Measurements from ENCODE around the gene ALDOA. TPM values are rescaled to one million over a fixed set of nuclear protein-coding genes. Genes with fewer than 3 reads are reported as not detected.
A peak's percentile ranks its signal among the peaks of the same experiment; 100 is the strongest.

Gene ALDOA
- total RNA-seq, 2 donors from 2014 or later: 569 to 841 TPM

- peak overlapping the region; percentile 98 to 100 for H3K27ac ChIP-seq
- TF ChIP-seq, protein P1, sequence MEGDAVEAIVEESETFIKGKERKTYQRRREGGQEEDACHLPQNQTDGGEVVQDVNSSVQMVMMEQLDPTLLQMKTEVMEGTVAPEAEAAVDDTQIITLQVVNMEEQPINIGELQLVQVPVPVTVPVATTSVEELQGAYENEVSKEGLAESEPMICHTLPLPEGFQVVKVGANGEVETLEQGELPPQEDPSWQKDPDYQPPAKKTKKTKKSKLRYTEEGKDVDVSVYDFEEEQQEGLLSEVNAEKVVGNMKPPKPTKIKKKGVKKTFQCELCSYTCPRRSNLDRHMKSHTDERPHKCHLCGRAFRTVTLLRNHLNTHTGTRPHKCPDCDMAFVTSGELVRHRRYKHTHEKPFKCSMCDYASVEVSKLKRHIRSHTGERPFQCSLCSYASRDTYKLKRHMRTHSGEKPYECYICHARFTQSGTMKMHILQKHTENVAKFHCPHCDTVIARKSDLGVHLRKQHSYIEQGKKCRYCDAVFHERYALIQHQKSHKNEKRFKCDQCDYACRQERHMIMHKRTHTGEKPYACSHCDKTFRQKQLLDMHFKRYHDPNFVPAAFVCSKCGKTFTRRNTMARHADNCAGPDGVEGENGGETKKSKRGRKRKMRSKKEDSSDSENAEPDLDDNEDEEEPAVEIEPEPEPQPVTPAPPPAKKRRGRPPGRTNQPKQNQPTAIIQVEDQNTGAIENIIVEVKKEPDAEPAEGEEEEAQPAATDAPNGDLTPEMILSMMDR (IDR thresholded peaks at IDR 0.05): no peak
- peaks cover 42% of the 10 kb centered on the region for H3K36me3 ChIP-seq
- no peaks in the 10 kb centered on the region for H3K9me3 ChIP-seq
- ATAC-seq (ENCODE audit: insufficient number of reproducible peaks, low FRiP score, low read depth) (peak; percentile 8), DNase-seq (ENCODE audit: low spot score) (no peak)
- H3K4me3 ChIP-seq: peak overlapping the region; percentile 81
- peaks cover 31 to 59% of the 10 kb centered on the region in 2 donors for H3K4me1 ChIP-seq (ENCODE audit: control insufficient read depth in 1 of 2, low read depth in 2 of 2)
- no peaks in the 10 kb centered on the region for H3K27me3 ChIP-seq (replicated peaks; ENCODE audit: insufficient read depth)
Observed at GRCh38 chr16:30065943-30066760, 592 bp downstream of the ALDOA start.

DNA sequence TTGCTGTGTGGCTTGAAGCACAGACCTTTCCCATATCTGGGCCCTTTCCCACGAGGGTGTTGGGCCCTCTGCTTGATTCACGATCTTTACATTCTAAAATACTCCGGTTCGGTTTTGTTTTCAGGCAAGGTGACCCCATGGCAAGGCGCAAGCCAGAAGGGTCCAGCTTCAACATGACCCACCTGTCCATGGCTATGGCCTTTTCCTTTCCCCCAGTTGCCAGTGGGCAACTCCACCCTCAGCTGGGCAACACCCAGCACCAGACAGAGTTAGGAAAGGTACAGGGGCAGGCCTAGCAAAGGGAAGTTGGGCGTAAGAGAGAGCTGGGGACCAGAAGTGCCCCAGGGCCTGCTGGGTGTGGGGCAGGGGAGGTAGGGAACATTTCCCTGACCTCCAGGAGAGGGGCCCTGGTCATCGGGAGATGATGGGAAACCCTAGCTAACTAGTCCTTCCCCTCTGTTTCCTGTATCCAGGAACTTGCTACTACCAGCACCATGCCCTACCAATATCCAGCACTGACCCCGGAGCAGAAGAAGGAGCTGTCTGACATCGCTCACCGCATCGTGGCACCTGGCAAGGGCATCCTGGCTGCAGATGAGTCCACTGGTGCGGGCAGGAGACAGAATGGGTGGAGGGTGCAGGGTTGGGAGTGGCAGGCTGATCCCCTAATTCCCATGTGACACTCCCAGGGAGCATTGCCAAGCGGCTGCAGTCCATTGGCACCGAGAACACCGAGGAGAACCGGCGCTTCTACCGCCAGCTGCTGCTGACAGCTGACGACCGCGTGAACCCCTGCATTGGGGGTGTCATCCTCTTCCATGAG lies 1.4 kb downstream of the ALDOA start:
- DNase-seq (ENCODE audit: low spot score): no peak
- Histone ChIP-seq H3K36me3 (peaks cover 48% of the 10 kb centered on the region), H3K27me3 (replicated peaks; ENCODE audit: insufficient read depth) (no peaks in the 10 kb centered on the region), H3K27ac (peak overlapping the region; percentile 98 to 100), H3K9me3 (no peaks in the 10 kb centered on the region), H3K4me3 (peak overlapping the region; percentile 81), H3K4me1 (ENCODE audit: control insufficient read depth in 1 of 2, low read depth in 2 of 2) (peaks cover 31 to 59% of the 10 kb centered on the region in 2 donors)
- TF ChIP-seq, protein P1 (IDR thresholded peaks at IDR 0.05): no peak
- ATAC-seq (ENCODE audit: insufficient number of reproducible peaks, low FRiP score, low read depth): no peak

DNA sequence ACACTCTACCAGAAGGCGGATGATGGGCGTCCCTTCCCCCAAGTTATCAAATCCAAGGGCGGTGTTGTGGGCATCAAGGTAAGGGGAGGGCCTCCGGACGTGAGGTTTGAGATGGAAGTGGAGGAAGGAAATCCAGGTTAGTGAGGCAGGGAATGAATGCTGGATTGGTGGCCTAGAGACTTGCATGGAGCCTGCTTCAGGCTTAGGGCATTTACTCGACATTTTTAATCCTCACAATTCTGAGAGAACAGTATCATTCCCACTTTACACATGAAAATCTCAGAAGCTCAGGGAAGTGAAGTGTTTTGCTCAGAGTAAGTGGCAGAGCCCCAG lies 2.0 kb downstream of the ALDOA start:
- Histone ChIP-seq H3K4me1 (ENCODE audit: control insufficient read depth in 1 of 2, low read depth in 2 of 2) (peaks cover 31 to 57% of the 10 kb centered on the region in 2 donors), H3K27me3 (replicated peaks; ENCODE audit: insufficient read depth) (no peaks in the 10 kb centered on the region), H3K27ac (peak overlapping the region in 1 of 2 donors; percentile 98), H3K9me3 (no peaks in the 10 kb centered on the region), H3K4me3 (peak overlapping the region; percentile 81), H3K36me3 (peaks cover 53% of the 10 kb centered on the region)
- DNase-seq (ENCODE audit: low spot score): no peak
- TF ChIP-seq, protein P1 (IDR thresholded peaks at IDR 0.05): no peak
- no peak for ATAC-seq (ENCODE audit: insufficient number of reproducible peaks, low FRiP score, low read depth)

GRCh38 chr16:30068333-30068732 lies 2.8 kb downstream of the ALDOA start:
- ATAC-seq (ENCODE audit: insufficient number of reproducible peaks, low FRiP score, low read depth): no peak
- peak overlapping the region; percentile 20 to 44 for H3K27ac ChIP-seq

More at GRCh38 chr16:30068333-30068732, 2.8 kb downstream of the ALDOA start:
- DNase-seq (ENCODE audit: low spot score): no peak
- H3K4me1 ChIP-seq (ENCODE audit: control insufficient read depth in 1 of 2, low read depth in 2 of 2): peaks cover 27 to 49% of the 10 kb centered on the region in 2 donors
- TF ChIP-seq, protein P1 (IDR thresholded peaks at IDR 0.05): no peak
- peaks cover 53% of the 10 kb centered on the region for H3K36me3 ChIP-seq
- H3K27me3 ChIP-seq (replicated peaks; ENCODE audit: insufficient read depth): no peaks in the 10 kb centered on the region
- H3K4me3 ChIP-seq: no peak overlapping the region
- no peaks in the 10 kb centered on the region for H3K9me3 ChIP-seq
